Stimulated activated CD8-positive, alpha-beta memory T cell treated with anti-CD3 and anti-CD28 coated beads, Interleukin-4, amount 100 ng/mL, for 4 hours (primary cell): Measurements from ENCODE around the gene XKR7.
"Not testable (repeated sequence)": the region's sequence is repeated elsewhere in the genome, so short reads cannot be mapped to it uniquely, and the experiment has no call there.

Experiments used
- DNase-seq, 2 donors: peaks; one replicate each; pipeline ENCODE4 v3.0.0-alpha.2; 2020; ENCODE audit warnings: low read depth in 2 of 2, low spot score in 1 of 2

XKR7 gene, protein sequence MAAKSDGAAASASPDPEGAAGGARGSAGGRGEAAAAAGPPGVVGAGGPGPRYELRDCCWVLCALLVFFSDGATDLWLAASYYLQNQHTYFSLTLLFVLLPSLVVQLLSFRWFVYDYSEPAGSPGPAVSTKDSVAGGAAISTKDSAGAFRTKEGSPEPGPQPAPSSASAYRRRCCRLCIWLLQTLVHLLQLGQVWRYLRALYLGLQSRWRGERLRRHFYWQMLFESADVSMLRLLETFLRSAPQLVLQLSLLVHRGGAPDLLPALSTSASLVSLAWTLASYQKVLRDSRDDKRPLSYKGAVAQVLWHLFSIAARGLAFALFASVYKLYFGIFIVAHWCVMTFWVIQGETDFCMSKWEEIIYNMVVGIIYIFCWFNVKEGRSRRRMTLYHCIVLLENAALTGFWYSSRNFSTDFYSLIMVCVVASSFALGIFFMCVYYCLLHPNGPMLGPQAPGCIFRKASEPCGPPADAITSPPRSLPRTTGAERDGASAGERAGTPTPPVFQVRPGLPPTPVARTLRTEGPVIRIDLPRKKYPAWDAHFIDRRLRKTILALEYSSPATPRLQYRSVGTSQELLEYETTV

DNA sequence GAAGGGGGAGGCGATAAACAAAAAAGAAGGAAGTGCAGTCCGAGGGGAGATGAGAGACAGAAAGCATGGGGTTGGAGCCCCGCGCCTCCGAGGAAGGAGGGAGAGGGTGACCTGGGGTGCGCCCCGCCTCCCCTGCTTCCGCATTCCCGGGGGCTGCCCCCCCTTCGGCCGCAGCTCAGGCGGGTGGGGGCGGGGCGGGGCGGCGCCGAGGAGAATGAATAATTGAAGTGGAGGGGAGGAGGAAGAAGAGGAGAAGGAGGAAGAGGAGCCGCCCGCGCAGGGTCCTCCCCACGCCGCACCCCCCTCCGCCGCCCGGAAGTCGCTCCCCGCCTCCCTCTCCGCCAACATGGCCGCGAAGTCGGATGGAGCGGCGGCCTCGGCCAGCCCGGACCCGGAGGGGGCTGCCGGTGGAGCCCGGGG is at the start of gene XKR7:
TSS of gene XKR7 (plus strand) at position 322 of the 420 bp plus-strand sequence. CDS start at position 347, 25 bp downstream.
- no peak for DNase-seq

DNA sequence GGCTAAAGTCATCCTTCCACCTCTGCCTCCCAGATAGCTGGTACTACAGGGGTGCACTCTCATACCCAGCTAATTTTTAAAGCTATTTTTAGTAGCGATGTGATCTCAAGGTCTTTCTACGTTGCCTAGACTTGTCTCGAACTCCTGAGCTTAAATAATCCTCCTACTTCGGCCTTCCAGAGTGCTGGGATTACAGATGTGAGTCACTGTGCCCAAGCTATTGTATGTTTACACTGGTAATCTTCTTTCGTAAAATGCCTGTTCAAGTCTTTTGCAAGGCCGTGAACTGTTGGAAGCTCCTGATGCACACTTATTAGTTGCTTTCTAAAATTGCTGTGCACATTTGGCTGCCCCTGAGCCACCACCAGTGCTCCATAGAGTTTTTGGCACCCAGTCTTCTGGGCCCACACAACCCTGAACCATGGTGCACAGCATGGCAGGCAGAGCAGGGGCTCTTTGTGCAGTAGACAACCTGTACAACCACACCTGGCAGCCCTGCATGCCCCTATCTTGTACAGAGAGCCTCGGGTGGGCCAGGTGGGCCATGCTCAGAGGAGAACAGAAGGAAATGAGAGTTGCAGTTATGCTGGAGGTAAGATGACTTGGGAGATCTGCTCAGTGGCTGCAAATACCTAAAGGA is 49.4 kb upstream of the XKR7 start:
- no peak for DNase-seq

DNA sequence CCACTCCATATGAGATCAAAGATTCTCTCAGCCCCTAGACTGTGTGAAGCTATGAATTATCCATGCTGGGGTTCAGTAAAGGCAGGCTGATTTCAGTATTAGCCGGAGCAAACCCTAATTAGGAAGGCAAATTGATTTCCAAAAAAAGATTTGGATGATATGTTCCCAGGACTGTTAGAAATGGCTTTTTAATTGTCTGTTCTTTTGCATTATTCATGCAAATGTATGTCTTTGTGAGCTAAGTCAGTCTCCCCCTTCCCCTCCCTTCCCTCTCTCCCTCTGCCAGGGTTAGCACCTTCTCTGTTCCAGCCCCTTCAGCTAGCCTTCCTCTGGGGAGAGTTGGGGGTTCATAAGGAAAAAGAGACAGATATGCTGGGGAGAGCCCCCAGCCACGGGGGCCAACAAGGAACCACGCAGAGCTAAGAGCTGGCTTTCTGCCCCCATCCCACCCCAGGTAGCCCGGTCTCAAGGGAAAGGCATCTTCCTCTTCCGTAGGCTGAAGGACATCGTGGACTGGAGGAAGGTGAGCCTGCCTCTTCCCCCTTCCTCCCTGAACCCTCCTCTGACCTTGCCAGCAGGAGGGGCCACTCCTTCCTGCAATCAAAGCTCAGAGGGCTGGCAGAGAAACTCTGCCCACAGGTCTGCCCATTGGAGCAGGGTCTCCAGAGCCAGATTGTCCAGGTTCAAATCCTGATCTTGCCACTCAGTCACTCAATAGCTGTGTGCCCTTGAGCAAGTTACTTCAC is 48.4 kb upstream of the XKR7 start:
- DNase-seq: no peak

DNA sequence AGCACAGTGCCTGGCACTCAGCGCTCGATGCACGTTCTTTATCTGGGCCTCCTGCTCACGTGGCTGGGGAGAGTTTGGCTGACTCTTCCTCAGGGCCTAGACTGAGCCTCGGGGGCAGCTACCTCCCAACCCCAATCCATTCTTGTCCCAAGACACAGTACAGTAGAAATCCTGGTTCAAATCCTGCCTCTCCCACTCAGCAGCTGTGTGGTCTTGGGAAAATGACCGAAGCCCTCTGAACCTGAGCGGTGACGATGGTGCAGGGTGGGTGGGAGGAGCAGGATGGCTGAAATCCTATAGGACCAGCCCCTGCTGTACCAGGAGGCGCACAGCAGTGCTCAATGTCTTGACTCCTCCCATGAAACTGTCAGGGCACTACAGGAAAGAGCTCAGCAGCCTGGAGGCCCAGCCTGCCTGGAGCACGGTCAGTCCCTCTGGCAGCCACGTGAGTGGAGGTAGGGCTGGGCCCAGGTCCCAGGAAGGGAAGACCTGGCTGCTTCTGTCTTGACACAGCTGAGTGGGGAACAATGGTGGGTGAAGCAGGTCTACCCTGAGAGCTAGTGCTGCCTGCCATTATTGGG is 47.6 kb upstream of the XKR7 start:
- no peak for DNase-seq

DNA sequence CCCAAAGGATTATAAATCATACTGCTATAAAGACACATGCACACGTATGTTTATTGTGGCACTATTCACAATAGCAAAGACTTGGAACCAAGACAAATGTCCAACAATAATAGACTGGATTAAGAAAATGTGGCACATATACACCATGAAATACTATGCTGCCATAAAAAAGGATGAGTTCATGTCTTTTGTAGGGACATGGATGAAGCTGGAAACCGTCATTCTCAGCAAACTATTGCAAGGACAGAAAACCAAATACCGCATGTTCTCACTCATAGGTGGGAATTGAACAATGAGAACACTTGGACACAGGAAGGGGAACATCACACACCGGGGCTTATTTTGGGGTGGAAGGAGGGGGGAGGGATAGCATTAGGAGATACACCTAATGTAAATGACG is 46.5 kb upstream of the XKR7 start:
- DNase-seq: not testable (repeated sequence)

DNA sequence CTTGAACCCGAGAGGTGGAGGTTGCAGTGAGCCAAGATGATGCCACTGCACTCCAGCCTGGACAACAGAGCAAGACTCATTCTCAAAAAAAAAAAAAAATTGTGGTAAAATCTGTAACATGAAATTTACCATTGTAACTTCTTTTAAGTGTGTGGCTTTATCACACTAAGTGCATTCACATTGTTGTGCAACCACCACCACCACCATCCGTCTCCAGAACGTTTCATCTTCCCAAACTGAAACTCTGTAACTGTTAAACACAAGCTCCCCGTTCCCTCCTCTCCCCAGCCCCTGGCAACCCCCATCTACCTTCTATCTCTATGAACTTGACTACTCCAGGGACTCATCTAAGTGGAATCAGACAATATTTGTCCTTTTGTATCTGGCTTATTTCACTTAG is 45.8 kb upstream of the XKR7 start:
- no peak for DNase-seq

DNA sequence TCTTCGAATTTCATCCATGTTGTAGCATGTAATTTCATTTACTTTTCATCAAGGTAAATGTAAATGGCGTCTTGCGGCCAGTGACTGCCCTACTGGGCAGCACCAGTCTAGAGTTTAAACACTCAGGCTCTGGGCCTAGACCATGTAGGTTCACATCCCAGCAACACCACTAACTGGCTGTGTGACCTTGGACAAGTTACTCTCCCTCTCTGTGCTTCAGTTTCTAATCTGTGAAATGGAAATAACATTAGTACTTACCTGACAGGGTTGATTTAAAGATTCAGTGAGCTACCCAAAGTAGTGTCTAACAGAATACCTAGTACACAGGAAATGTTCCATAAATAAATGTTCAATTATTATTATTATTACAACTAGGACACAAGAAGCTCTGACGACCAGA is 45.4 kb upstream of the XKR7 start:
- no peak for DNase-seq

DNA sequence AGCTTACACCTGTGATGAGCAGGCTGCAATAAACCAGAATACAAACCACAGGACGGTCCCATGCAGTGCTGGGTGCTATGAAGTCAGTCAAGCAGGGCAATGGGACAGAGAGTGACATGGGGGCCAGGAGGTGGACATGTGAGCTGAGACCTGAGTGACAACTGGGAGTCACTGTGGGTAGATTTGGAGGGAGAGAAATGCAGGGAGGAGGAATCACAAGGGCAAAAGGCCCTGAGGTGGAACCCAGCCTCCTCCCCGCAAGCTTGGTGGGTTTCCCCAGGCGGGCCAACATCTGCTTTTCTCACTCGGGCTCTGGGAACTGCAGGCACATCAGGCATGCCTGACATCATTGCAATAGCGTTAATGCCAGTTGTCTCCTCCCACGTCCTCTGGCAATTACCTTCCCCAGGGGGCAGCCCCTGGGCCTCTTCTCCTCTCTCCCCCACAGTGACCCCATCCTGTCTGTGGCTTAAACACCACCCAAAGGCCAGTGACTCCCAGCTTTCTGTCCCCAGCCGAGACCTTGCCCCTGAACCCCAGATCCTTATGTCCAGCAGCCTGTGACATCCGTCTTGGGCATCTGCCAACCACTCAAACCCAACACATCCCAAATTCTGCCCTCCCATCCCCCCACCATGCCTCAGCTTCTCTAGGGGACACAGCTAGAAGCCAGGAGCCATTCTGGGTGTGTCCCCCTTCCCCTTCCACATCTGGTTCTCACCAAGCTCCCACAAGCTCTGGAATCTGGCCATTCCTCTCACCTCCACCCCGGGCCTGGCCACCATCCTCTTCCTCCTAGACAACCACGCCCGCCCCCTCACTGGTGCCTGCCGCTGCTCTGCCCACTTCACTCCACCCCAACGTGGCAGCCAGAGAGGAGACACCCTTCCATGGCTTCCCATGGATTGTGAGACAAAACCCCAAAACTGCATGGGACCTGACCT is 44.3 kb upstream of the XKR7 start:
- no peak for DNase-seq

DNA sequence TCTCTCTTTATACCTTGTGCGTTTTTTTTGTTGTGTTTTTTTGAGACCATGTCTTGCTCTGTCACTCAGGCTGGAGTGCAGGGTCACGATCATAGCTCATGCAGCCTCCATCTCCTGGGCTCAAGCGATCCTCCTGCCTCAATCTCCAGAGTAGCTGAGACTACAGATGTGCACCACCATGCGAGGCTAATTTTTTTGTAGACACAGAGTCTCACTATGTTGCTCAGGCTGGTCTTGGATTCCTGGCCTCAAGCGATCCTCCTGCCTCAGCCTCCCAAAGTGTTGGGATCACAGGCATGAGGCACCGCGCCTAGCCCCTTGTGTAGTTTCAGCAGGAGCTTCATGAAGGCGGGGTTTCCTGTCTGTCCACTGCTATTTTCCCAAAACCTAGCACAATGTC is 43.4 kb upstream of the XKR7 start:
- no peak for DNase-seq

DNA sequence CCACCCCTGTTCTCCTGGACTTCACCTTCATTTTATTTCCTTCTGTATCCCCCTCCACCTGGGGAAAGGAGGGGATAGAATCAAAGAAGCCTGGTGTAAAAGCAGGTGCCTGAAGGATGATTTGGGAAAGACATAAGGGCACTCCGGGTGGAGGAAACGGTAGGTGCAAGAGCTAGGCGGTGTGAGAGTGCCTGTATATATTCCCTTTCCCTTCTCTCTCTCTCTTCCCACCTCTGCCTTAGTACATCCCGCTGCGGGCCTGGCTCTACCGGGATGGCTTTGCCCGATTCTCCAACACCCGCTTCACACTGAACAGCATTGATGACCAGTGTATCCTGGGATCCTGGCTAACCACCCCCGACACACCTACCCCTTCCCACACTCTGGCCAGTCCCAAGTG is 42.3 kb upstream of the XKR7 start:
- no peak for DNase-seq

DNA sequence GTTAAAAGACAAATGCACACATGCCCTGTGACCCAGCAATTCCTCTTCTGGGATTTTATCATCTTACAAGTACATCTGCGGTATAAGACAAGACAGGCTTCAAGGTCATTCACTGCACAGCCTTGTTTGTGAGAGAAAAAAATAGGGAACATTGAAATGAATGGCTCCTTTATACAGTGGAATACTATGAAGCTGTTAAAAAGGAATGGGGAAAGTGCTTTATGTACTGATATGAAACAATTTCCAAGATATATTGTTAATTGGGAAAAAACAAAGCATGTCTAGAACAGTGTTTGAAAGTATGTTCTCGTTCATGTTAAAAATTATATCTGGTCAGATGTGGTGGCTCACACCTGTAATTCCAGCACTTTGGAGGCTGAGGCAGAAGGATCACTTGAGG is 41.5 kb upstream of the XKR7 start:
- no peak for DNase-seq

DNA sequence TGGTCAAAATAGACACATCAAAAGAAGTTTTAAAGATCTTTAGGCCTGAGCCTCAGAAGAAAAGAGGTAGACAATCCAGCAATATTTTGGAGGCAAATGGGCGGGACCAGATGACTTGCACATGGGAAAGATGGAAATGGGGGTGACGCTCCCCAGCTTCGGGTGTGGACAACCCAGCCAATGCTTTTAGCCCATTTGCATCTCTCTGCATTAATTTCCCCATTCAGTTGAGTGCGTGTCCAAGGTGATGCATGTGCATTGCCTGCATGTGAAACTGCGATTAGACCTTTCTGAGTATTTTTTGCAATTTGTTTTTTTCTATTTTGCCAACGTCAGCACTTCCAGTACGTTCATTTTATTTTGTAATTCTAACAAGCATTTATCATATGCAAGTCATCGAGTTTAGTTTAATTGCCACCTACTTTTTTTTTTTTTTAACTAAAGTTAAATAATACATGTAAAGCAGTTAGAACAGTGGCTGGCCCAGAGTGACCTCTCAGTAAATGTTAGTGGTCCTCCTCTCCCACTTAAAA is 40.3 kb upstream of the XKR7 start:
- no peak for DNase-seq

DNA sequence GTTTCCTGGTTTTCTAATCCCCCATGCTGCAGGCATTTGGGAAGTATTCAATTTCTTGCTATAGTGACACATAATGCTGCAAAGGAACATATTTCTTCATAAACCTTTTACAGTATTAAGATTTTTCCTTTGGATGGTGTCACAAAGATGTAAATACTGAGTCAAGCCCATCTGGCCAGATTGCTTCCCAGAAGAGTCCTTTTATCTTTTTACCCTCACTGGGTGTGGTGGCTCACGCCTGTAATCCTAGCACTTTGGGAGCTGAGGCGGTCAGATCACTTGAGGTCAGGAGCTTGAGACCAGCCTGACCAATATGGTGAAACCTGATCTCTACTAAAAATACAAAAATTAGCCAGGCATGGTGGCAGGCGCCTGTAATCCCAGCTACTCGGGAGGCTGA is 38.3 kb upstream of the XKR7 start:
- not testable (repeated sequence) for DNase-seq

DNA sequence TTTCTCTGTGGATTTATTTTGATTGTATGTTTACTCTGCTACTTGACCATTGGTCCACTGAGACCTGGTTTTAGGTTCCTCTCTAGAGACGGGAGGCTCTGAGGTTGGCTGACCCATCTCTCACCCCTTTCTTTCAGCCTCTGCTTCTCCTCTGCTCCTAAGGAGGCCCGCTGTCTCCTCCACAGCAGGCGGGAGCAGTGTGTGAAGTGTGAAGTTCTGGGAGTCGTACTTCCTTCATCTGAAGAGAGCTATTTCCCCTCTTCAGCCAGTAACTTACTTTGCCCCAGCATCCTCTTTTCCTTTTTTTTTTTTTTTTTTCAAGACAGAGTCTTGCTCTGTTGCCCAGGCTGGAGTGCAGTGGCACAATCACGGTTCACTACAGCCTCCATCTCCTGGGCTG is 37.2 kb upstream of the XKR7 start:
- DNase-seq: no peak

DNA sequence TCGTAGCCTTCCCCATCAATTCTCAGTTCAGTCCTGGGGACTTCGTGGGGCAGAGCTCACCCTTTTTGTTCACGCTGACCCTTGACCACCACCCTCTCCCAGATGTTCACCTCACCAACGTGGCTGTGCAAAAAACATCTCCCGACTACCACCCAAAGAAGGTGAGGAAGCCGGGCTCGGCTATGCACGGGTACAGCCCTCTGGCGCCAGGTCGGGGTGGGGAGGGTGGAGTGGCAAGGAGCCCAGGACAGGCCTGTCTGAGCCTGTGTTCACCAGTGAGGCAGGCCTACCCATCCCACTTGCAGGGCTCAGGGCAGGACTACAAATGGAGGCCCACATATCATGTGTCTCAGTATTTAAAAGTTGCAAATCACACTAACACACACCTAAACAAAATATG is 34.3 kb upstream of the XKR7 start:
- no peak for DNase-seq

DNA sequence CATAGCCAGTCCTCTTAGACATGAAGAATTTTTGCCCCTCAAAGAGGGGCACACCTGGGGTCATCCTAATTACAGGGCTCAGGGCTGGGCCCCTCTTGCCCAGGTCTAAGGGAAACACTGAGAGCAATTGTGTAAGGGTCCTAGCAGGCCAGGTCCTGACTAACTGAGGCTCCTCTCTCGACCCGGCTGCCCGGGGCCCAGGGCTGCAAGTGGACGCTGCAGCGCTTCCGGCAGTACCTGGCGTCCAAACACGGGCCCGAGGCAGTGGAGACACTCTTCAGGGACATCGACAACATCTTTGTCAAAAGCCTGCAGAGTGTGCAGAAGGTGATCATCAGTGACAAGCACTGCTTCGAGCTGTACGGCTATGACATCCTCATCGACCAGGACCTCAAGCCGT is 33.5 kb upstream of the XKR7 start:
- no peak for DNase-seq

DNA sequence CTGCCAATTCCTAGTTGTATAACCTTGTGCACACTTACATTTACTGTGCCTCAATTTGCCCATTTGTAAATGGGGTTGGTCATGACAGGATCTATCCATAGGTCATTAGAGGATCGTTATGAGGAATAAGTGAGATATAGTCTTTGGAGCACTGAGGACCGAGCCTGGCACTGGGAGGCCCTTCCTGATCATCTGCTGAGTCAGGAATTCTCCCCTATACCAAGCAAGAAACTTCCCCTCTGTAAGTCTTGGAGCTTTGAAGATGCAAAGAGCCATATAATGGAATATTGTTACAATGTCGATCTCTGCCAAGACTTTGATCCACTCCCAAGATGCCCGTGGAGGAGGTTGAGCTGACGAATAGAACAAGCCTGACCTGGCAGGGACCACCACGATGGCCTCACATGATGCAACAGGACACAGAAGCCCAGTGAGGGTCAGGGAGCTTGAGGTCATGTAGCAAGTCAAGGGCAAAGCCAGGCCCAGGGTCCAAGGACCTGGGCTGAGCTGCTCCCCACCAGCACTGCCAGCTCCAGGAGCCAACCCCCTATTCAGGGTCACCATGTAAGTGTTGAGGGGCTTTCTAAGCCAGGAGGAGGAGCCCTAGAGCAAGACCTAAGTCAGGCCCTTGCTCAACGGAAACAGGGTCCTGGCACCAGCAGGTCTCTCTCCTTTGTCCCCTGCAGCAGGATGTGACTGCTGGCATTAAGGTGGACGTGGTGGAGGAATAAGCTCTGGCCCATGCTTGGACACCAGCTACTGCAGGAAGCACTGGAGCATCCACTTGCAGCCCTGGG is 32.8 kb upstream of the XKR7 start:
- DNase-seq: no peak

DNA sequence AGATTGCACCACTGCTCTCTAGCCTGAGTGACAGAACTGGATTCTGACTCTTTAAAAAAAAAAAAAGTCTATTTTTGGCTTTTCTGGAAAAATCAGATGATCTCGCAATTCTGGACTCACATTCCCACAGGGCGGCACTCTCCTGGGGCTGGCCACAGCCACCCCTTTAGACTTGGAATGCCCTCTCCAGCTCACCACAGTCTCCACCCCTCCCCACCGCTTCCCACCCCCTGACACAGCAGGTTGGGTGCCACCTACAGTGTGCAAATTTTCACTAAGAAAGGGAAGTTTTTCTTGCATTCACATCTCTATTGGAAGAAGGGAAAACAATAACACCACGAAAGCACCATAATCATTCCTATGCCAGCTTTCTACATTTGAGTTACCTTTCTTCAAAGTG is 31.5 kb upstream of the XKR7 start:
- DNase-seq: no peak

DNA sequence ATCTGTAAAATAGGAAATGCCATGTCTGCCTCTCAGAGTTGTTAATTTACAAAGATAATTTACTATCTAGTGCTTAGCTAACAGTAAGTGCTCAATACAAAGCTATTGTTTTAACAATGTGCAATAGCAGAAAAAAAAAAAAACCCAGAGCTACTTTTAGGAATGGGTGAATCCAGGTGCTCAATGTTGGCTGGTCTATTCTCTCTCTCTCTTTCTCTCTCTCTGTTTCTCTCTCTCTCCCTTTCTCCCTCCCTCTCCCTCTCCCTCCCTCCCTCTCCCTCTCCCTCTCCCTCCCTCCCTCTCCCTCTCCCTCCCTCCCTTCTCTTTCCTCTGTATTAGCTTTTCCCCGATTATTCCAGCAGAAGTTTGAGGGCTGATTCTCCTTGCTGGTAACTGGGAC is 30.1 kb upstream of the XKR7 start:
- DNase-seq: no peak
